Measurements from ENCODE around the gene TRNAU1AP.
A peak's percentile ranks its signal among the peaks of the same experiment; 100 is the strongest.
"Not testable (repeated sequence)": the region's sequence is repeated elsewhere in the genome, so short reads cannot be mapped to it uniquely, and the experiment has no call there.

The TRNAU1AP gene

GRCh38 chr1:28510970-28511440, 41.9 kb upstream of the TRNAU1AP start:
- H3K4me3 ChIP-seq (ENCODE audit: insufficient read depth, low read depth, low read length), result no peak overlapping the region
- peaks cover 17% of the 10 kb centered on the region for H3K4me1 ChIP-seq (ENCODE audit: control insufficient read depth, insufficient read depth, low read length)
- H3K36me3 ChIP-seq (ENCODE audit: control insufficient read depth, insufficient read depth, low read length), result peaks cover 40% of the 10 kb centered on the region
- H3K9me3 ChIP-seq (ENCODE audit: control insufficient read depth, low read length), result no peaks in the 10 kb centered on the region
- no peaks in the 10 kb centered on the region for H3K27me3 ChIP-seq (ENCODE audit: control insufficient read depth, insufficient read depth, low read length, poor library complexity, severe bottlenecking)
- WGBS, 2 experiments, result 90 to 98% methylated on average over 2 of the region's 2 CpGs
- no peak overlapping the region for H3K27ac ChIP-seq (ENCODE audit: insufficient read depth, low read depth, low read length, poor library complexity, severe bottlenecking)

GRCh38 chr1:28512058-28512611, 40.8 kb upstream of the TRNAU1AP start:
- H3K27me3 ChIP-seq (ENCODE audit: control insufficient read depth, insufficient read depth, low read length, poor library complexity, severe bottlenecking), result no peaks in the 10 kb centered on the region
- peaks cover 17% of the 10 kb centered on the region for H3K4me1 ChIP-seq (ENCODE audit: control insufficient read depth, insufficient read depth, low read length)
- H3K4me3 ChIP-seq (ENCODE audit: insufficient read depth, low read depth, low read length), result no peak overlapping the region
- no peaks in the 10 kb centered on the region for H3K9me3 ChIP-seq (ENCODE audit: control insufficient read depth, low read length)
- H3K36me3 ChIP-seq (ENCODE audit: control insufficient read depth, insufficient read depth, low read length), result peaks cover 40% of the 10 kb centered on the region
- WGBS, 2 experiments, result 90 to 92% methylated on average over 7 of the region's 7 CpGs
- no peak overlapping the region for H3K27ac ChIP-seq (ENCODE audit: insufficient read depth, low read depth, low read length, poor library complexity, severe bottlenecking)

GRCh38 chr1:28514445-28514933, 38.4 kb upstream of the TRNAU1AP start:
- peaks cover 27% of the 10 kb centered on the region for H3K36me3 ChIP-seq (ENCODE audit: control insufficient read depth, insufficient read depth, low read length)
- not testable (repeated sequence) for H3K9me3 ChIP-seq (ENCODE audit: control insufficient read depth, low read length); H3K4me3 ChIP-seq (ENCODE audit: insufficient read depth, low read depth, low read length); H3K27me3 ChIP-seq (ENCODE audit: control insufficient read depth, insufficient read depth, low read length, poor library complexity, severe bottlenecking); H3K27ac ChIP-seq (ENCODE audit: insufficient read depth, low read depth, low read length, poor library complexity, severe bottlenecking)
- WGBS, 2 experiments, result 88 to 93% methylated on average over 12 to 13 of the region's 13 CpGs
- peaks cover 10% of the 10 kb centered on the region for H3K4me1 ChIP-seq (ENCODE audit: control insufficient read depth, insufficient read depth, low read length)

- Histone ChIP-seq H3K4me1 (ENCODE audit: control insufficient read depth, insufficient read depth, low read length) (peaks cover 15% of the 10 kb centered on the region), H3K4me3 (ENCODE audit: insufficient read depth, low read depth, low read length) (no peak overlapping the region), H3K27ac (ENCODE audit: insufficient read depth, low read depth, low read length, poor library complexity, severe bottlenecking) (no peak overlapping the region), H3K27me3 (ENCODE audit: control insufficient read depth, insufficient read depth, low read length, poor library complexity, severe bottlenecking) (no peaks in the 10 kb centered on the region), H3K9me3 (ENCODE audit: control insufficient read depth, low read length) (no peaks in the 10 kb centered on the region), H3K36me3 (ENCODE audit: control insufficient read depth, insufficient read depth, low read length) (peaks cover 12% of the 10 kb centered on the region)
- WGBS, 2 experiments, result 91 to 94% methylated on average over 1 of the region's 1 CpG
Observed at GRCh38 chr1:28516518-28516956, 36.3 kb upstream of the TRNAU1AP start.

- Histone ChIP-seq H3K36me3 (ENCODE audit: control insufficient read depth, insufficient read depth, low read length) (peaks cover 11% of the 10 kb centered on the region), H3K27ac (ENCODE audit: insufficient read depth, low read depth, low read length, poor library complexity, severe bottlenecking) (no peak overlapping the region), H3K4me1 (ENCODE audit: control insufficient read depth, insufficient read depth, low read length) (peaks cover 15% of the 10 kb centered on the region), H3K27me3 (ENCODE audit: control insufficient read depth, insufficient read depth, low read length, poor library complexity, severe bottlenecking) (no peaks in the 10 kb centered on the region), H3K9me3 (ENCODE audit: control insufficient read depth, low read length) (no peaks in the 10 kb centered on the region), H3K4me3 (ENCODE audit: insufficient read depth, low read depth, low read length) (peak overlapping the region; percentile 80)
- WGBS, 2 experiments, result 41 to 42% methylated on average over 7 of the region's 7 CpGs
Observed at GRCh38 chr1:28517649-28517999, 35.3 kb upstream of the TRNAU1AP start.

GRCh38 chr1:28518000-28518744, 34.7 kb upstream of the TRNAU1AP start:
- Histone ChIP-seq H3K9me3 (ENCODE audit: control insufficient read depth, low read length) (no peaks in the 10 kb centered on the region), H3K4me1 (ENCODE audit: control insufficient read depth, insufficient read depth, low read length) (peaks cover 15% of the 10 kb centered on the region), H3K36me3 (ENCODE audit: control insufficient read depth, insufficient read depth, low read length) (peaks cover 6% of the 10 kb centered on the region), H3K4me3 (ENCODE audit: insufficient read depth, low read depth, low read length) (peak overlapping the region; percentile 80), H3K27me3 (ENCODE audit: control insufficient read depth, insufficient read depth, low read length, poor library complexity, severe bottlenecking) (no peaks in the 10 kb centered on the region), H3K27ac (ENCODE audit: insufficient read depth, low read depth, low read length, poor library complexity, severe bottlenecking) (peak overlapping the region; percentile 95)
- WGBS, 2 experiments, result 1% methylated on average over 92 of the region's 92 CpGs

- Histone ChIP-seq H3K27ac (ENCODE audit: insufficient read depth, low read depth, low read length, poor library complexity, severe bottlenecking) (peak overlapping the region; percentile 33), H3K9me3 (ENCODE audit: control insufficient read depth, low read length) (no peaks in the 10 kb centered on the region), H3K27me3 (ENCODE audit: control insufficient read depth, insufficient read depth, low read length, poor library complexity, severe bottlenecking) (no peaks in the 10 kb centered on the region), H3K4me3 (ENCODE audit: insufficient read depth, low read depth, low read length) (peak overlapping the region; percentile 80), H3K4me1 (ENCODE audit: control insufficient read depth, insufficient read depth, low read length) (peaks cover 15% of the 10 kb centered on the region), H3K36me3 (ENCODE audit: control insufficient read depth, insufficient read depth, low read length) (no peaks in the 10 kb centered on the region)
- 10 to 12% methylated on average over 21 of the region's 21 CpGs for WGBS, 2 experiments
Observed at GRCh38 chr1:28518745-28519341, 34.0 kb upstream of the TRNAU1AP start.

GRCh38 chr1:28519946-28520725, 32.7 kb upstream of the TRNAU1AP start:
- no peaks in the 10 kb centered on the region for H3K9me3 ChIP-seq (ENCODE audit: control insufficient read depth, low read length)
- peaks cover 15% of the 10 kb centered on the region for H3K4me1 ChIP-seq (ENCODE audit: control insufficient read depth, insufficient read depth, low read length)
- peak overlapping the region; percentile 1 for H3K4me3 ChIP-seq (ENCODE audit: insufficient read depth, low read depth, low read length)
- 92 to 94% methylated on average over 10 of the region's 10 CpGs for WGBS, 2 experiments
- no peaks in the 10 kb centered on the region for H3K36me3 ChIP-seq (ENCODE audit: control insufficient read depth, insufficient read depth, low read length)
- H3K27ac ChIP-seq (ENCODE audit: insufficient read depth, low read depth, low read length, poor library complexity, severe bottlenecking), result peak overlapping the region; percentile 26
- no peaks in the 10 kb centered on the region for H3K27me3 ChIP-seq (ENCODE audit: control insufficient read depth, insufficient read depth, low read length, poor library complexity, severe bottlenecking)

- not testable (repeated sequence) for H3K4me3 ChIP-seq (ENCODE audit: insufficient read depth, low read depth, low read length); H3K27ac ChIP-seq (ENCODE audit: insufficient read depth, low read depth, low read length, poor library complexity, severe bottlenecking); H3K36me3 ChIP-seq (ENCODE audit: control insufficient read depth, insufficient read depth, low read length); H3K27me3 ChIP-seq (ENCODE audit: control insufficient read depth, insufficient read depth, low read length, poor library complexity, severe bottlenecking); H3K9me3 ChIP-seq (ENCODE audit: control insufficient read depth, low read length)
- peaks cover 15% of the 10 kb centered on the region for H3K4me1 ChIP-seq (ENCODE audit: control insufficient read depth, insufficient read depth, low read length)
- 95% methylated on average over 12 of the region's 12 CpGs for WGBS, 2 experiments
Observed at GRCh38 chr1:28520796-28521195, 32.1 kb upstream of the TRNAU1AP start.

All from ectodermal cell (in vitro differentiated cells).